ENCODE results near the gene MAGOH.

GRCh38 chr1:53265581-53265980, 27.3 kb upstream of the MAGOH start:
- no peak for TF ChIP-seq POLR2A (IDR thresholded peaks at IDR 0.05)
- no peak for TF ChIP-seq CTCF (IDR thresholded peaks at IDR 0.05)
- no peak for TF ChIP-seq EP300 (IDR thresholded peaks at IDR 0.05)

All from ovary (tissue), 3 donors.